GM23248 (cell line): ENCODE measurements around the gene RNF149.

ENCODE experiments used
- EZH2 ChIP-seq: fragments of 200-600 bp; sonication (generic); IDR thresholded peaks from 2 replicates; pipeline ENCODE4 v1.6.1; 2018; ENCODE audit warnings: antibody characterized with exemption, mild to moderate bottlenecking; ENCODE audit not compliant: insufficient read depth, poor library complexity, severe bottlenecking
- EZH2phosphoT487 ChIP-seq: fragments of 200-600 bp; sonication (generic); IDR thresholded peaks from 2 replicates; pipeline ENCODE4 v1.6.1; 2018; ENCODE audit warnings: antibody characterized with exemption, moderate library complexity, mild to moderate bottlenecking, low read depth; ENCODE audit not compliant: insufficient read depth

DNA sequence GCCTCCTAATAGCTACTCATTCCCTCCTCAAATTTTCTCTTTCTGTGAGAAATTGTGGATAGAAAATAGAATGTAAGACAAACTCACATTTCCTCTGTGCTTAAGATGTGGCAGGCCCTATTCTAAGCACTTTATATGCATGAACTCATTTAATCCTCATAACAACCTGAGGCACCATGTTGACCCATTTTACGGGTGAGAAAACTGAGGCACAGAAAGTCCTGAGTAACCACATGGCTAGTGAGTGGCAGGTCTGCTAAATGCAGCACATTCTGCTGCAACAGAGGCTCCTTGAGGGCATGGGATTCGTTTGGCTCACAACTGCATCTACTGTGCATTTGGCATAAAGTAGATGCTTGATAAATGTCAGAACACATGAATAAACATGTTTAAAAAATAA, 22.7 kb upstream of the RNF149 start:
- no peak for TF ChIP-seq EZH2
- TF ChIP-seq EZH2phosphoT487: no peak
